GM10266 (cell line): ENCODE data around the gene SHISAL1.

Experiments used
- DNase-seq: peaks from one replicate; pipeline ENCODE4 v3.0.0; 2012; ENCODE audit errors: extremely low spot score
- TF ChIP-seq, protein P1 (sequence below): IDR thresholded peaks from 2 replicates; pipeline ENCODE4 v1.5.1; 2012; ENCODE audit warnings: mild to moderate bottlenecking, low read depth; ENCODE audit not compliant: control insufficient read depth, insufficient read depth; ENCODE audit errors: missing control alignments

Gene SHISAL1

DNA sequence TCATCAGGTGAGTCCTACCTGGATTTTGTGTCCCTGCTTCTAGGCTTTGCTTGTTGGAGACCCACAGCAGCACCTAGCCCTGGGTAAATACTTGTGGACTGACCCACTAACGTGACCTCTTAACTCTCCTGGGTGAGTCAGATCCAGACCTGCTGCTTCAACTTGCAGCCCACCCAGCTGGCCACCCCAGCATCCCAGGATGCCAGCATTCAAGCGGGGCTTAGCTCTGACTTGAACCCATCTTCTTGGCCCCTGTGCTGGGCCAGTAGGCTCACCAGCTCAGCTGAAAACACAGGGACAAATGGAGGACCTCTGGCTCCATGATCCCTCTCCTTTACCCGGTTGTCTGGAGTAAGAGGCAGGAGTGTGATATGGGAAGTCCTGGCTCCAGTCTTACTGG is 98.6 kb downstream of the SHISAL1 start:
- TF ChIP-seq, protein P1, sequence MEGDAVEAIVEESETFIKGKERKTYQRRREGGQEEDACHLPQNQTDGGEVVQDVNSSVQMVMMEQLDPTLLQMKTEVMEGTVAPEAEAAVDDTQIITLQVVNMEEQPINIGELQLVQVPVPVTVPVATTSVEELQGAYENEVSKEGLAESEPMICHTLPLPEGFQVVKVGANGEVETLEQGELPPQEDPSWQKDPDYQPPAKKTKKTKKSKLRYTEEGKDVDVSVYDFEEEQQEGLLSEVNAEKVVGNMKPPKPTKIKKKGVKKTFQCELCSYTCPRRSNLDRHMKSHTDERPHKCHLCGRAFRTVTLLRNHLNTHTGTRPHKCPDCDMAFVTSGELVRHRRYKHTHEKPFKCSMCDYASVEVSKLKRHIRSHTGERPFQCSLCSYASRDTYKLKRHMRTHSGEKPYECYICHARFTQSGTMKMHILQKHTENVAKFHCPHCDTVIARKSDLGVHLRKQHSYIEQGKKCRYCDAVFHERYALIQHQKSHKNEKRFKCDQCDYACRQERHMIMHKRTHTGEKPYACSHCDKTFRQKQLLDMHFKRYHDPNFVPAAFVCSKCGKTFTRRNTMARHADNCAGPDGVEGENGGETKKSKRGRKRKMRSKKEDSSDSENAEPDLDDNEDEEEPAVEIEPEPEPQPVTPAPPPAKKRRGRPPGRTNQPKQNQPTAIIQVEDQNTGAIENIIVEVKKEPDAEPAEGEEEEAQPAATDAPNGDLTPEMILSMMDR, result no peak
- DNase-seq, result no peak

DNA sequence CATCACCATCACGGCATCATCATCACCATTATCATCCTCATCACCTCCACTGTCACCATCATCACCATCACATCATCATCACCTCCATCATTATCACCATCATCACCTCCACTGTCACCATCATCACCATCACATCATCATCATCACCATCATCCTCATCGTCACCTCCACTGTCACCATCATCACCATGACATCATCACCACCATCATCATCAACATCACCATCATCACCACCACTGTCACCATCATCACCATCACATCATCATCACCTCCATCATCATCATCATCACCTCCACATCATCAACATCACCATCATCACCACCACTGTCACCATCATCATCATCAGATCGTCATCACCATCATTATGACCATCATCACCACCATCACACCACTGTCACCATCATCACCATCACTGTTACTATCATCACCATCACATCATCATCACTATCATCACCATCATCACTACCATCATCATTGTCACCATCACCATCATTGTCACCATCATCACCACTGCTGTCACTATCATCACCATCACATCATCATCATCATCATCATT is 99.2 kb downstream of the SHISAL1 start:
- DNase-seq, result no peak
- TF ChIP-seq, protein P1, result no peak

DNA sequence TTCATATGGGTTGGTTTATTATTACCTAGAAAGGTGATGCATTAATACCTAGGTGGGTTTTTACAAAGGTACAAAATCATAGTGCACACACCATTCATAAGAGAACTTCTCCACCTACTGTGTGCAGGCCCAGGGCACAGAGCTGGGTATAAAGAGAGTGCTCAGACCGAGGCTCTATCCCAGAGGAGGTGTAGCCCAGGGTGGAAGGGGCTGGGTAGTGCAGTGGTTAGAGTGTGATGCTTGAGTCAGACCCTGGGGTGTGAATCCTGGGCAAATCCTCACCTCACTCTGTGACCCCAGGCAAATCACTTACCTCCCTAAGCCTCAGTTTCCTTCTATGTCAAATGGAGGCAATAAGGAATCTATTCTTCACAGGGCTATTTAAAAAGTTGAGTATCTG is 99.8 kb downstream of the SHISAL1 start:
- TF ChIP-seq, protein P1, result no peak
- no peak for DNase-seq

DNA sequence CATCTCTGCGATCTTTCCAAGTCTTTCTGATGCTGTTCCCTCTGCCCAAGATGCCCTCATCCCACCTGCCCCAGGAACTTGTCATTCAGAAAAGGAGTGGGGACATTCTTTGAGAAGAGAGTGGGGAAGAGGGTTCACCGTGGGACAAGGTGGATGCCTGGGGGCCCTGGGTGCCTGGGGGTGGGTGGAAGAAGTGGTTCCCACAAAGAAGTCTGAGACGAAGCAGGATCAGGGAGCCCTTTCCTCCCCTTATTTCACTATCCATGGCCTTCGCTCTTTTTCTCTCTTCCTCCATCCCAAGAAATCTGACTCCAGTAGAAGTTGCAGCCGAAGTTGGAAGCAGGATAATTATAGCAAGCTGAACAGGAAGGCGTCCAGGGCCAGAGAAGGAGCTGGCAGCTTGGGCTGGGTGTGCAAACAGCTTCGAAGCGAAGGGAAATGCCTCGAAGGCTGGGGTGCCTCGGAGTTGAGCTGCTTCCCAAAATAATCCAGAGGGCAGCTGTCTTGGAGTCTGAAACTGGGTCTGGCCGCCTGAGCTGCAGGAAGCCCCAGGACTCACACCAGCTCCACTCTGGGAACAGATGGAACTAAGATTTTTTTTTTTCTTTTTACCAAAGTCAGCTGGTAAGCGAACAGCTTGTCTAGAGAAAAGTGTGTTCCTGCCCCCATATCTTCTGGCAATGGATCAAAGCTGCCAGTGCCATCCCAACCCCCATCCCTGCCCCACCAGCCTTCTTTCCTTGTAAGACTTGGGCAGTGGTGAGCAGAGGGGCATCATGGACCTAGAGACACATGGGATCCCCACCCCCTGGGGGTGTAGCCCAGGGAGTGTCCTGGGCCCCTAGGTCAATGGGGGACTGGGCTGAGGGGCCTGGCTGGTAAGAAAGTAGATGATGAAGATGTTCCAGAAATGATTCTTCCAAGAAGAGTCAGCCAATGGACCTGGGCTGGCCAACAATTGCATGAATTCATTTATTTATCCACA is 100.5 kb downstream of the SHISAL1 start:
- TF ChIP-seq, protein P1, result no peak
- no peak for DNase-seq

DNA sequence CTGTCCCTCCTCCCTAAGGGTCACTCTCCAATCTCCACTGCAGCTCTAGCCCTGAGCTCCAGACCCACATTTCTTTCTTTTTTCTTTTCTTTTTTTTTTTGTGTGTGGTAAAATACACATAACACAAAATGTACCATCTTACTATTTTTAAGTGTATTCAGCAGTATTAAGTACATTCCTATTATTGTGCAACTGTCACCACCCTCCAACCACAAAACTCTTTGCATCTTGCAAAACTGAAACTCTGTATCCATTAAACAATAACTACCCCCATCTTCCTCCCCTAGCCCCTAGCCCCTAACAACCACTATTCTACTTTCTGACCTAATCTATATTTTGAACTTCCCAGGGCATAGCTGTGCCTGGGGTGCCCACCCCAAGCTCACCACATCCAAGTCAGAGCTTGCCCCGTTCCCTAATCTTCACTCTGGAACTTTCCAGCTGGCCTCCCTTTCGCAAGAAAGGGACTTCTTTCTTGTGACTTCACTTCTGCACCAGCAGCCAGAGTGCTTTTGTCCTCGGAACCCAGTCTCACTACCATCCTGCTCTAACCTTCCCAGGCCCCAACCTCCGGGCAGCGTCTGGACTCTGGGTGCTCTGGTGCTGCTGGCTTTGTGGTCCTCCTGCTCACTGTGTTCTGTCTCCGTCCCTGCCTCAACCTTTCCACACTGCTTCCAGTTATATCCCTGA is 101.3 kb downstream of the SHISAL1 start:
- TF ChIP-seq, protein P1, result no peak
- no peak for DNase-seq

DNA sequence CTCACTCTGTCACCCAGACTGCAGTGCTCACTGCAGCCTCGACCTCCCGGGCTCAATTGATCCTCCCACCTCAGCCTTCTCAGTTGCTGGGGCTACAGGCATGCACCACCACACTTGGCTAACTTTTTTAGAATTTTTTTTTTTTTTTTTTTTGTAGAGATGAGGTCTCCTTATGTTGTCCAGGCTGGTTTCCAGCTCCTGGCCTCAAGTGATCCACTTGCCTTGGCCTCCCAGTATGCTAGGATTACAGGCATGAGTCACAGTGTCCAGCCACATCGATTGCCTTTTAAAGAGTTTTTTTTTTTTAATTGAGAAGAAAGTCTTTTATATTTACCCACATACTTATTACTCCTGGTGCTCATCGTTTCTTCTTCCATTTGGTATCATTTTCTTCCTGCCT is 102.0 kb downstream of the SHISAL1 start:
- TF ChIP-seq, protein P1, result no peak
- DNase-seq, result no peak
